T-helper 22 cell (primary cell): Measurements from ENCODE around the gene RIPOR2.

Source experiments
- DNase-seq: peaks from one replicate; pipeline ENCODE4 v3.0.0-alpha.2; 2020; ENCODE audit warnings: low read depth

Gene RIPOR2

DNA sequence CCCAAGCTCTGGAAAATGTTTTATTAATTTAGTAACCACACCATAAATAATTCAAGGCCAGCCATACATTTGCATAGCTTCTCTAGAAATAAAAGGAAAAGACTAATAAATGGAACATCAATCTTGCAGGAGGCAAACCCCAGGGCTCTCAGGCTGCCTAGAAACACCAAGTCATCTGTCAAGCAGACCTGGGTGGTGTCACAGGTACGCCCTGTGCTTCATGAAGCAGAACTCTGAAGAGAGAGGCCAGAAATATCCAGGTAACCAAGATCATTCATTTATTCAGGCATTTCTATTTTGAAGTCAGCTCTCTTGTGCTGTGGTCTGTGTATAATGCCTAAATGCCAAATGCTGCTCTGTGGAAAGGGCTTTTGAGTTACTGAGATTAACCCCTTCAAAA lies 91.7 kb downstream of the RIPOR2 start:
- DNase-seq = no peak

DNA sequence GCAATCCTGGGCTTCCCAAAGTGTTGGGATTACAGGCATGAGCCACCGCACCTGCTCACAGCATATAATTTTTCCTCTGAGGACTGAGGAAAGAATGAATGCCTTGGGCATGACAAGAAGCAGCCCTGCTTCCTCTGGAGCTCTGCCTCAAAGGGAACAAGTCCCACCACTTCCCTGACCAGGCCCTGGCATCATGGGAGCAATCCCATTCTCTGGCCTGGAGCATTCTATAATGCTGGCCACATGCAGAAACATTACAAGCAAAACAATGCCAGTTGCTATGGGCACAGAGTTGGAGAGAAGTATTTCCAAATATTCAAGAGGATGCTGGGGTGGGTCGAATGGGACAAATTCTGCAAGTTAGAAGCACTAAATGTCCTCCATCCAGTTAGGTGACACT lies 95.6 kb downstream of the RIPOR2 start:
- no peak for DNase-seq

DNA sequence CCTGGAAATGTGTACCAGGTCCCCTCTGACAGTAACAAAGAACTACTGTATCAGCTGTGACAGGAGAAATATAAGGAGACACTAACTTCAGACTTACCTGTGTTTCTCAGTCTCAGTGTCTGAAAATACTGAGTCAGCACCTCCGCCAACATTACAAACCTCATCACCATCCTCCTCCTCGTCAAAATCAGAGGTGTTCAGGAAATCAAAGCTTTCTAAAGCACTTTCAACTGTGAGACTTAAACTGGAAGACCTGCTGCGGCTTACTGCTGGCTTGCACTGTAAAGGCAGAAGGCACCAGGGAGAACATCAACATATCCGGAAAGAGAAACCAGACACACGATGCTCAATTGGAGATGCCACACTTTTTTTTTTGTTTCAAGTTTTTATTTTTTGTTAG lies 96.8 kb downstream of the RIPOR2 start:
- no peak for DNase-seq

GRCh38 chr6:24838081-24838480 lies 97.7 kb downstream of the RIPOR2 start:
- DNase-seq = no peak

DNA sequence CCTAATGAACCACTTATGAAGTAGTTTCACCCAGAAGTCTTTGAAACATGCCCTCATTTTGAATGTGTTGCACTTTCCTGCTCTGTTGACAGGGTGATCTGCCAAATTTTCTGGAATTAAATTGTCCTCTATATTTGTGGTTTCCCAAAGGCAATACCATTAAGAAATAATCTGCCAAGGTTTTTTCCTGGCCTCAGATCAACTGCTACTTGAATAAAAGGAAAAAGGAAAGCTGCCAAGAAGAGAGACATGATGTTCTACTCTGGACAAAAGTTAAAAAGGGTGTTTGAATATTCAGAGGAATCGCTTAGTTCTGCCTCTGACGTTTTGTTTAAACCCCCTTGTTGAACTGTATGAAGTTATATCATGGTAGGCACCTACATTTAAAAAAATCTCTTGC lies 99.7 kb downstream of the RIPOR2 start:
- DNase-seq = no peak

GRCh38 chr6:24833711-24834386 lies 101.9 kb downstream of the RIPOR2 start:
- DNase-seq = no peak

DNA sequence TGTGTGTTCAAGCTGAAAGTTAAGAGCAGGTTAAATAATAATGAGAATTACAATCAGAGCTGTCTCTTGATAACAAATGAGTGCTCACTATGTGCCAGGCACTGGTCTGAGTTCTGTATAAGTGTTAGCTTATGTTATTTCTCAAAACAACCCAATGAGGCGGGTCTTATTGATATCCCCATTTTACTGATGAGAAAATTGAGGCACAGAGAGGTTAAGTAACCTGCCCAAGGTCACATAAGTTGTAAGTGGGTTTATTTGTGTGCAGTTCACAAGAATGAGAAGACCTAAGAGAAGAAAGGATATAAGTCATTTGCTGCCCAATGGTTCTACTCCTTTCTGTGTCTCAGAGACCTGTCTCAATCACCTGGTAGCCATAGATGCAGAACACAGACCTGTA lies 103.0 kb downstream of the RIPOR2 start:
- no peak for DNase-seq

- DNase-seq = no peak
Measured at GRCh38 chr6:24831771-24832716, 103.7 kb downstream of the RIPOR2 start.

DNA sequence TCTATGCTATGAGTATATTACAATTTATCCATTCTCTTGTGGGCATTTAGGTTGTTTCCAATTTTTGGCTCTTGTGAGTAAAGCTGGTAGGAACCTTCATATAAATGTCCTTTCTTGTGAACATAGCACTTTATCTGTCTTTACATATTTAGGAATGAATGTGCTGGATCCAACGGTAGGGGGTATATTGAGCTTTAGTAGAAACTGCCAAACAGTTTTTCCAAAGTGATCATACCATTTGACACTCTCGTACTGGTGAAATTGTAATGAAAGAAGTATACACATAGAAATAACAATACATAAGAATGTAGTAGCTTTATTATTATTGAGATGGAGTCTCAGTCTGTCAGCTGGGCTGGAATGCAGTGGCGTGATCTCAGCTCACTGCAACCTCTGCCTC lies 106.1 kb downstream of the RIPOR2 start:
- DNase-seq = no peak

GRCh38 chr6:24827970-24828369 lies 107.8 kb downstream of the RIPOR2 start:
- no peak for DNase-seq

GRCh38 chr6:24827162-24827561 lies 108.6 kb downstream of the RIPOR2 start:
- DNase-seq = no peak

DNA sequence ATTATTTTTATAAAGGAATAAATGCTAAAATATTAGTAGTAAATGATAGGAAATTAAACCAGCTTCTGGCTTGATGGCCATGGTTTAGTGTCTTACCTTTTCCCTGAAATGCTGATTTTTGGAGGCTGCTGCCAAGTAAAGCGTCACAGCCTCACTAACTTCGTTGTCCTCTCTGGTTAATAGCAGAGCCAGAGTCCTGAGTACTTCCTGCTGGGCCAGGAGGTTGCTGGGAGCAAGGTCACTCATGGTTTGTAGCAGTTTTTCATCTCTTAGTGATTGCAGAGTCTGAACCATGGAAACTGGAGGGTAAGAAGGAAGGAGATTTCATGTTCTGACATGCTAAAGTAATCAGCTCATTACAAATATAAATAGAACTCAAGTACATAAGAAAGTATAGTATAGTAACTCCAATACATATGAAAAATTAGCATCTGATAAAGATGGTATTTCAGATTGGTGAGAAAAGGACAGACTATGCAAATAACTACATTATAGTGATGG lies 110.6 kb downstream of the RIPOR2 start:
- DNase-seq = no peak

DNA sequence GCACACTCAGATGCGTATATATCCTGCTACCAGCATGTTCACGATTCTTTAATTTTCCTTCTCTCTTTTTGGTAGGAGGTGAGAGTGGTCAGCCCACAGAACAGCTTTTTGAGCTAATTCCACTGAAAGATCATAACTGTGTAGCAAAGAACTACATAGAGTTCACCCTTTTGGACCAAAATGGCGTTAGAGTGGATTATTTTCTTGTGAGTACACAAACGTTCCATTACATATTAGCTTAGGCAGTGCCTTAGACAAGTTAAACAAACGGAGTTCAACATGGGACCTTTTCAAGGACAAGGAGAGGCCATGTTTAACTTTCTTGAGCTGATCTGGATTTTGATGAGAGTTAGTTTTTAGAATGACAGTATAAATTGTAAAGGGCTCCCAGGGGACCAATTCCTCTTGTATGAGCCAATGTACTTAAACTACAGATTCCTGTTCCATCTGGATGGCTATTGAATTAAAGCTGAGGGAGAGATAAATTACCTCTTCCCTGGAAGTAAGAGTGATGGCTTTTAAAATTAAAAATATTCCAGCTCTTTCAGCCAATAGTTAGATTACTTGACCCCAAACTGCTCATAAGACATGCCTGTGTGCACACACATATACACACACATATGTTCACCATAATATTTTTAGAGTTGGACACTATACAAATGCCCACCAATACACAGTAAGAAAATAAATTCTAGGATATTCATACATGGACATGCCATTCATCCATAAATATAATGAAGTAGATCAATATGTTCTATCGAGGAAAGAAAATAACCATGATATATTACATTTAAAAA lies 111.4 kb downstream of the RIPOR2 start:
- no peak for DNase-seq

DNA sequence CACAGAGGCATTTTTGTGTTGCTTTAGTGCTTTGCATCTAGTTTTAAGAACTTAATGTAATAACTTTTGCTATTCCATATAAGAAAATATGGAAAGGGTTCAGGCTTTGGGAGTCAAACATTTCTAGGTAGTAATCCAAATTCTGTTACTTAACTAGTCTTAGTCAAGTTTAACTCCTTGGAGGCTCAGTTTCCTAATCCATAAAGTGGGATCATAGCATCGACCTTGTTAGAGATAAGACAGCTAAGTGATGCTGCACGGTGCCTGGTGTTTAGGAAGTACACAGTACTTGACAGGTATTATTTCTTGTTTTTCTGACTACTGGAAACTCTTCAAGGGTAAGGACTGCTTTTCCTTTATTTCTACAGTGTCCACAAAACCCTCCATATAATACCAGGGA lies 112.6 kb downstream of the RIPOR2 start:
- DNase-seq = no peak

DNA sequence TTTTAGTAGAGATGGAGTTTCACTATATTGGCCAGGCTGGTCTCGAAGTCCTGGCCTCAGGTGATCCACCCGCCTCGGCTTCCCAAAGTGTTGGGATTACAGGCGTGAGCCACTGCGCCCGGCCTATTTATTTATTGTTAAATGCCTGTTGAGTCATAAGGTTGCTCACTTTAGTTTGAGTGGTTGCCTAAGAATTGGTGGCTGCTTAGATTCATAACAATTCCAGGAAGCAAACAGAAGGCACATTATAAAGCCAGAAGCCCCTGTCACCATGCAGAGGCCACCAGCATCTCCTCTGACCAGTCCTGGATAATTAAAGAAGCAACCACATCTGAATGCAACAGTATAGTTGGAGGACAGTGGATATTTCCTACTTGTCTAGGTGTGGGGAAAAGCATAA lies 113.1 kb downstream of the RIPOR2 start:
- DNase-seq = no peak

GRCh38 chr6:24821860-24822444 lies 113.8 kb downstream of the RIPOR2 start:
- DNase-seq = no peak

DNA sequence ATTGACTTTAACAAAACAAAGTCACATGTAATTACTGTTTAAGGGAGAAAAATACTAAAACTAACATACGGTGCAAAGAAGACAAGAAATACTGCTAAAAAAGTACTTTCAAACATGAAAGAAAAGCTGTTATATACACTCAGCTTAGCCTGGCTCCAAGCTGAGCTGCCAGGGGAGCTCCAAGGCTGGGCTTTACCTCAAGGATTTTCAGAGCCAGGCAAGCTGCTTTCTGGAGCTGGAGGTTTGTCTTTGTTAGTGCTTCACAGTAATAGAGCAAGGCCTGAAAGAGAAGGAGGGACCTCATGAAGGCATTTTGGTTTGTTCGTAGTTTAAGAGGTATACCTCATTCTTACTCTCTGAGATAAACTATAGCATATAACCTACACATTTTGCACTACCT lies 117.4 kb downstream of the RIPOR2 start:
- no peak for DNase-seq

DNA sequence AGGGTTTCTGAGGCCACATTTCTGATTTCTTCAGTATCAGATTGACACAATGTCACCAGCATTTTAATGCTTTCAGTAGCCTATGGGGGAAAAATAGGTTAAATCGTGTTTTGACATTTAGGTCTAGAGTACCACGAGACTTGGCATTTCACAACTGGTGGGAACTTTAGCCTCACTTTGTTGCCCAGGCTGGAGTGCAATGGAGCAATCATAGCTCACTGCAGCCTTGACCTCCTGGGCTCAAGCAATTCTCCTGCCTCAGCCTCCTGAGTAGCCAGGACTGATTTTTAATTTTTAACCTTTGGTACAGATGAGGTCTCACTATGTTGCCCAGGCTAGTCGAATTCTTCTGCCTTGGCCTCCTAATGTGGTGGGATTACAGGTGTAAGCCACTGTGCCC lies 126.0 kb downstream of the RIPOR2 start:
- DNase-seq = no peak

DNA sequence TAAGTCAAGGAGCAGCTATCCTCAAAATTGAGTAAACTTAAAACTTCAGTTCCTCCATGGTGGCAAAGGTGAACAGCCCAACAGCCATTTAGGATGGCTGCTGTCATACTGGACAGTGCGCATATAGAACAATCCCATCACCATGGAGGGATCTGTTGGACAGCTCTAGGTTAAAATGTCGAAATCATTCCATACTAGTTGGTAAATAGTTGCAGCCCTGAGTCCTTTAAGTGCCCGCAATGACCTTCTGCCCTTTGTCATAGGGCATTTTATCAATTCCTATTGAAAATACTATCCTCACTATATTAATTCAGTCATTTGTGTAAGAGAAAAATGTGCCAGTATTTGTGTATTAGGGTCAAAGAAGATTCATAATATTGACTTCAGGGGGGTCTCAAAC lies 128.2 kb downstream of the RIPOR2 start:
- DNase-seq = no peak

- no peak for DNase-seq
Measured at GRCh38 chr6:24802271-24803059, 133.3 kb downstream of the RIPOR2 start.

DNA sequence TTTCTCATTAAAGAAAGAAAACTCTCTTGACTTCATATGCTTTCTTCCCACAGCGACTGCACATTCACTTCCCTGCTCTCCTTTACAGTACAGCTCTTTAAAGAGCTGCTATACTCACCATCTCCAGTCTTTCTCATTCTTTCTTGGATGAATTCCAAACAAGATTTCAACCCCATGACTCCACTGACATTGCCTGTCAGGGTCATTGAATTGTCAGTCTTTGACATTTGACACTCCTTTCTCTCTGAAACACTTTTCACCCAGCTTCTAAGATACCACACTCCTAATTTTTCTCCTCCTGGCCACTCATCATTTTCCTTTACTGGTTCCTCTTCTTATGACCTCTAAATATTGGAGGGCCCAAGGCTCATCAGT lies 136.2 kb downstream of the RIPOR2 start:
- DNase-seq = no peak
